GM19455 (cell line): ENCODE data around the gene KLHL8.

Source experiments
- ATAC-seq: cut with Tn5 transposase; IDR thresholded peaks from one replicate; pipeline ENCODE4 v1.9.1; 2021; ENCODE audit not compliant: unreplicated experiment

Gene KLHL8

DNA sequence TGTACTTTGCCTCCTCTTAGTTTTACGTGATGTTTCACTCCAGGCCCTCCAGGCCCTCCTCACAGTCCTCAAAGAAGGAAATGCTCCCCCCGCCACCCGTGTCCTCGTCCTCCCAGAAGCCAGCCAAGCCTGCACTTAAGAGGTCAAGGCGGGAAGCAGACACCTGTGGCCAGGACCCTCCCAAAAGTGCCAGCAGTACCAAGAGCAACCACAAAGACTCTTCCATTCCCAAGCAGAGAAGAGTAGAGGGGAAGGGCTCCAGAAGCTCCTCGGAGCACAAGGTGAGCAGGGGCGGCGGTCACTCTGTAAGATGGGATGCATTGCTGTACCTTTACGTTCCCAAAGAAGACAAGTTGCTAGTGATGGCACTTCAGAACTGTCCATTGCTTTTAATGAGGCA lies 94.4 kb downstream of the KLHL8 start:
- ATAC-seq, result no peak

DNA sequence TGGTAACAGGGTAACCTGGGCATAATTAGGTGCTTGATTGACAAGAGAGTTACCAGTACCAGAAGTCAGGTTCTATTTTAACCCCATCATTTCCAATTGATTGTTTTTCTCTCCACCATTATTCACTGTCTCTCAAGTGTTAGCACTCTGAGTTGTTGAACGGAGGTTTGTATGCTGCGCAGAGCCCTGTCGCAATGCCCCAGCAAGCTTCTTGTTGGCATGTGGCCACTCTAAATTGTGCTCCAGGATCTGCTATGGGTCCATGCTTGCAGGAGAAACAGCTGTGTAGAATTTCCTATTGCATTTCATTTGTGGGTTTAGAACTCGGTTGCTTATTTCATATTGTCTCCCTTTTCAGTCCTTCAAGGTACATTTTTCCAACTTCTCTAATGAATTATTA lies 98.2 kb downstream of the KLHL8 start:
- no peak for ATAC-seq

- ATAC-seq, result no peak
Measured at GRCh38 chr4:87121341-87122065, 98.9 kb downstream of the KLHL8 start.

DNA sequence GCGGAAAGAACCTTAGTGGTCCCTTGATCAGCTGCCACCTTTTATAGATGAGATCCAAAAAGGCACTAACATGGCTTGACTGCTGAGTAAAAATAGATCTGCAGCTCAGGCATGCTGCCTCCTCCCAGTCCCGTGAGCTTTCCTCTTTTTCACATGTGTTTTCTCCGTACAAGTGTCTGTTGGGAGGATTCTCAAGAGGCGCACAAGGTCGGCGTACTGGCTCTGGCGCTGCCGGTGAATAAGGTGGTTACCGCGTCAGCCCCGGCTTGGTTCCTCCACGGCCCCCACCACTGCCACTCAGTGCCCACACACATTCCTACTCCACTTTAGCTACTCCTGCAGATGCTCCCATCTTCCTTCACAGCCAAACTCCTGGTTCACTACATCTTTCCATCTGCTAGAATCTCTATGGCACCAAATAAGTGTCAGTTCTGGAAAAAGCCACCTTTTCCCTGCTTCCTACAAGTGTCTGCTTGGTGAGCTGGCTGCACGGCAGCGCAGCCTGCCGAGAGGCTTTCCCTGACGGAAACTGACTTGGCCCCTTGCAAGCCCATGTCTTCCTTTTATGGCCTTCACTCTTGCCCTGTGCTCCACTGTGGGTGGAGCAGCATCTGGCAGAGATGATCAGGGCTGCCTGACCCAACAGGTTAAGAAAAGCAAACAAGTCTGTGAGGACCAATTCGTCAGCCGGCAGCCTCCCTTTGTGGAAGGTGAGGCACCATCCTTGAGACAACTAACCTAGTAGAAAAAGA lies 99.8 kb downstream of the KLHL8 start:
- no peak for ATAC-seq

GRCh38 chr4:87120010-87120409 lies 100.4 kb downstream of the KLHL8 start:
- ATAC-seq, result no peak

GRCh38 chr4:87118826-87119225 lies 101.6 kb downstream of the KLHL8 start:
- no peak for ATAC-seq

- no peak for ATAC-seq
Measured at GRCh38 chr4:87118421-87118820, 102.0 kb downstream of the KLHL8 start.

DNA sequence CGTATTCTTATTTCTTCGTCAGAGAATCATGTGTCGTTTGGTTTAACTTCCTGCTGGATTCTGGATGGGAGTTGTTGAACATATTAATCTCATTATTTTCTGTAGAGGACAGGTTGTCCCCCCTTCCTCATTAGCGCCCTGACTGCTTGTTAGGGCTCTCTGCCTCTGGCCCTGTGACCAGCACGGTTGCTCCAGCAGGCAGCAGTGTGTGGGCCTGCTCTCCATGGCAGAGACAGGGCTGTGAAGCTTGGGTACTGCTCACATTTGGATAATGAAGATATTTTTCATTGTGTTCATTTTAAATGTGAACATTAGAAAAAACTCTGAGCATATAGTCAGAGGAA lies 102.7 kb downstream of the KLHL8 start:
- no peak for ATAC-seq

GRCh38 chr4:87117051-87117731 lies 103.2 kb downstream of the KLHL8 start:
- ATAC-seq, result no peak

- no peak for ATAC-seq
Measured at GRCh38 chr4:87116231-87116630, 104.2 kb downstream of the KLHL8 start.

GRCh38 chr4:87114245-87115062 lies 106.0 kb downstream of the KLHL8 start:
- no peak for ATAC-seq

GRCh38 chr4:87112063-87112462 lies 108.4 kb downstream of the KLHL8 start:
- ATAC-seq, result no peak
